Thymus (tissue), 11 donors: Measurements from ENCODE around the gene EPAS1. TPM values are rescaled to one million over a fixed set of nuclear protein-coding genes. Genes with fewer than 3 reads are reported as not detected.

Source experiments
- DNase-seq, 9 donors: peaks; one replicate each; pipeline ENCODE4 v3.0.0-alpha.2; 2013; ENCODE audit warnings: low spot score in 9 of 9, low read depth in 6 of 9, missing footprints in 1 of 9
- H3K27ac ChIP-seq, 2 donors: one replicate each; pipeline ENCODE4 v1.5.1; 2013; ENCODE audit warnings: control low read depth in 1 of 2, low read depth in 1 of 2, low read length in 1 of 2, mild to moderate bottlenecking in 1 of 2, moderate library complexity in 1 of 2
- H3K27me3 ChIP-seq, 2 donors: one replicate each; pipeline ENCODE4 v1.5.1; 2013; ENCODE audit warnings: low read length in 1 of 2; ENCODE audit not compliant: control insufficient read depth in 2 of 2, insufficient read depth in 1 of 2
- H3K36me3 ChIP-seq, 2 donors: one replicate each; pipeline ENCODE4 v1.5.1; 2013; ENCODE audit warnings: low read length in 1 of 2, mild to moderate bottlenecking in 1 of 2, moderate library complexity in 1 of 2; ENCODE audit not compliant: control insufficient read depth in 2 of 2, insufficient read depth in 2 of 2
- H3K4me1 ChIP-seq, 2 donors: one replicate each; pipeline ENCODE4 v1.5.1; 2013; ENCODE audit warnings: low read length in 2 of 2; ENCODE audit not compliant: control insufficient read depth in 2 of 2, insufficient read depth in 2 of 2
- H3K4me3 ChIP-seq, 2 donors: one replicate each; pipeline ENCODE4 v1.5.1; 2013; ENCODE audit warnings: low read length in 2 of 2, control low read depth in 1 of 2, mild to moderate bottlenecking in 1 of 2
- H3K9me3 ChIP-seq, 2 donors: one replicate each; pipeline ENCODE4 v1.5.1; 2013; ENCODE audit warnings: low read length in 1 of 2, mild to moderate bottlenecking in 1 of 2; ENCODE audit not compliant: control insufficient read depth in 2 of 2, insufficient read depth in 1 of 2
- WGBS: extraction: QIAGEN DNeasy Blood & Tissue Kit; methylation state at CpG from one replicate; pipeline ENCODE4 v1.1.7; 2013; 5-methylcytosine and 5-hydroxymethylcytosine counted together
- polyA plus RNA-seq: library from polyadenylated mRNA; stranded (reverse); fragments of 200-250 nt; gene quantifications from one replicate; pipeline ENCODE4 v1.2.3, GENCODE V29; 2013
- total RNA-seq: library from RNA; stranded (reverse); fragments of 120-200 nt; gene quantifications from one replicate; pipeline ENCODE4 v1.2.4, GENCODE V29; 2013
- donor health status: healthy.

Gene EPAS1
- total and polyA plus RNA-seq, 2 donors: 3.1 to 48.9 TPM

- no peaks in the 10 kb centered on the region for H3K27me3 ChIP-seq
- no peaks in the 10 kb centered on the region for H3K36me3 ChIP-seq
- H3K4me1 ChIP-seq: peaks cover 0 to 3% of the 10 kb centered on the region in 2 donors
- H3K9me3 ChIP-seq: no peaks in the 10 kb centered on the region
- no peak for DNase-seq
- H3K4me3 ChIP-seq: no peak overlapping the region
- H3K27ac ChIP-seq: no peak overlapping the region
- WGBS: 92% methylated on average over 14 of the region's 14 CpGs
These were observed 110.7 kb downstream of the EPAS1 start for GRCh38 chr2:46407852-46408455.

- H3K4me3 ChIP-seq: no peak overlapping the region
- no peaks in the 10 kb centered on the region for H3K9me3 ChIP-seq
- peak overlapping the region in 1 of 2 donors; percentile 20 for H3K27ac ChIP-seq
- WGBS: 94% methylated on average over 4 of the region's 4 CpGs
- H3K27me3 ChIP-seq: no peaks in the 10 kb centered on the region
- H3K4me1 ChIP-seq: peaks cover 0 to 3% of the 10 kb centered on the region in 2 donors
- no peak for DNase-seq
- H3K36me3 ChIP-seq: no peaks in the 10 kb centered on the region
These were observed 112.5 kb downstream of the EPAS1 start for GRCh38 chr2:46409756-46410155.

- no peaks in the 10 kb centered on the region for H3K9me3 ChIP-seq
- no peaks in the 10 kb centered on the region for H3K36me3 ChIP-seq
- WGBS: 94% methylated on average over 10 of the region's 10 CpGs
- H3K27ac ChIP-seq: no peak overlapping the region
- no peaks in the 10 kb centered on the region for H3K27me3 ChIP-seq
- H3K4me3 ChIP-seq: no peak overlapping the region
- H3K4me1 ChIP-seq: peaks cover 0 to 3% of the 10 kb centered on the region in 2 donors
- DNase-seq: no peak
These were observed 113.4 kb downstream of the EPAS1 start for GRCh38 chr2:46410273-46411244.

DNA sequence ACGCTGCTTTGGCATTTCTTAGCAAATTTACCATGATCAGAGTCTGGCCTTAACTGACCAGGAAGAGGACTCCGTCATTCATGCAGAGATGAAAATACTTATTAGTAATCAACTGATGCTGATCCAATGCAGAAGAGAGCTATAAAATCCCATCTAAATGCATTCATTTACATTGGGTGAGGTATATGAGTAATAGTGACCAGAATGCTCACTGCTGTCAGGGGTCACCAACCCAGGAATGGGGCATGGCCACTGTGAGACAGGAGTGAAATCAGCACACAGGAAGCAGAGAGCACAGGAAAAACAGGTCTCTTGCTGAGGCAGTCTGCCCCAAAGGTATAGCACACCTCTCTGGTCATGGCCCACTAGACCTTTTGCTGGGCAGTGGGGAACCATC, 114.0 kb downstream of the EPAS1 start:
- no peak for DNase-seq
- no peaks in the 10 kb centered on the region for H3K9me3 ChIP-seq
- 100% methylated on average over 2 of the region's 2 CpGs for WGBS
- no peaks in the 10 kb centered on the region for H3K36me3 ChIP-seq
- no peaks in the 10 kb centered on the region for H3K27me3 ChIP-seq
- no peak overlapping the region for H3K4me3 ChIP-seq
- no peaks in the 10 kb centered on the region for H3K4me1 ChIP-seq
- H3K27ac ChIP-seq: no peak overlapping the region

GRCh38 chr2:46411985-46412384, 114.8 kb downstream of the EPAS1 start:
- H3K27ac ChIP-seq: no peak overlapping the region
- no peak for DNase-seq
- H3K9me3 ChIP-seq: no peaks in the 10 kb centered on the region
- H3K4me1 ChIP-seq: no peaks in the 10 kb centered on the region
- H3K36me3 ChIP-seq: no peaks in the 10 kb centered on the region
- WGBS: 100% methylated on average over 1 of the region's 1 CpG
- no peak overlapping the region for H3K4me3 ChIP-seq
- no peaks in the 10 kb centered on the region for H3K27me3 ChIP-seq

- no peaks in the 10 kb centered on the region for H3K36me3 ChIP-seq
- H3K27me3 ChIP-seq: no peaks in the 10 kb centered on the region
- no peak overlapping the region for H3K27ac ChIP-seq
- WGBS: 89% methylated on average over 2 of the region's 2 CpGs
- H3K4me1 ChIP-seq: no peaks in the 10 kb centered on the region
- DNase-seq: no peak
- H3K9me3 ChIP-seq: no peaks in the 10 kb centered on the region
- no peak overlapping the region for H3K4me3 ChIP-seq
These were observed 115.9 kb downstream of the EPAS1 start for GRCh38 chr2:46413111-46413510.

DNA sequence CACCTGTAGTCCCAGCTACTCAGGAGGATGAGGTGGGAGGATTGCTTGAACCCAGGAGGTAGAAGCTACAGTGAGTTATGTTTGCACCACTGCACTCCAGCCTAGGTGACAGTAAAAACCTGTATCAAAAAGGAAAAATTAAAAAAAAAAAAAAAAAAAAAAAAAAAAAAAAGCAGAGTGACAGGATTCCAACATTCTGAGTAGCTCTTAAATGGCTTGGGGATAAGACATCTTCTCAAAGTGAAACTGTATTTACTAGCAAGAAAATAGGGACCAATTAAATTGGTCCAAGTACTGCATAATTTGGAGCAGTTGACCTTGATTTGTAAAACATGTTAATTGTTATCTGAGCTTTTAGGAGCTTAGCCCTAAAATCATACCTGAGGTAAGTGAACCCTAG, 116.4 kb downstream of the EPAS1 start:
- Histone ChIP-seq H3K27me3 (no peaks in the 10 kb centered on the region), H3K27ac (no peak overlapping the region)

DNA sequence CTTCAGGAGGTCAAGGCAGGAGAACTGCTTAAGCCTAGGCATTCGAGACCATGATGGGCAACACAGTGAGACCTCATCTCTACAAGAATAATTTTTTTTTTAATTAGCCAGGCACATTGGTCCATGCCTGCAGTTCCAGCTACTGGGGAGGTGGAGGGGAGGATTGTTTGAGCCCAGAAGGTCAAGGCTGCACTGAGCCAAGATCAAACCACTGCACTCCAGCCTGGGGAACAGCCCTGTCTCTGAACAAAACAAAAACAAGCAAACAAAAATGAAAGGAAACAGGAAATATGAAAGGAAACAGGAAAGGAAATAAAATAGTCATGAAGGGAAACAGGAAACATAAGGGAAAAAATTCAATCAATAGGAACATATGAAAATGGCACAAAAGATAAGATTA, 117.5 kb downstream of the EPAS1 start:
- H3K9me3 ChIP-seq: peaks cover 0 to 3% of the 10 kb centered on the region in 2 donors
- no peak for DNase-seq
- 91% methylated on average over 1 of the region's 1 CpG for WGBS
- H3K36me3 ChIP-seq: no peaks in the 10 kb centered on the region
- H3K27ac ChIP-seq: no peak overlapping the region
- no peaks in the 10 kb centered on the region for H3K27me3 ChIP-seq
- H3K4me1 ChIP-seq: no peaks in the 10 kb centered on the region
- H3K4me3 ChIP-seq: no peak overlapping the region

More for the DNA sequence above, 116.4 kb downstream of the EPAS1 start:
- DNase-seq: no peak
- Histone ChIP-seq H3K36me3 (no peaks in the 10 kb centered on the region), H3K4me3 (no peak overlapping the region), H3K9me3 (no peaks in the 10 kb centered on the region), H3K4me1 (no peaks in the 10 kb centered on the region)

DNA sequence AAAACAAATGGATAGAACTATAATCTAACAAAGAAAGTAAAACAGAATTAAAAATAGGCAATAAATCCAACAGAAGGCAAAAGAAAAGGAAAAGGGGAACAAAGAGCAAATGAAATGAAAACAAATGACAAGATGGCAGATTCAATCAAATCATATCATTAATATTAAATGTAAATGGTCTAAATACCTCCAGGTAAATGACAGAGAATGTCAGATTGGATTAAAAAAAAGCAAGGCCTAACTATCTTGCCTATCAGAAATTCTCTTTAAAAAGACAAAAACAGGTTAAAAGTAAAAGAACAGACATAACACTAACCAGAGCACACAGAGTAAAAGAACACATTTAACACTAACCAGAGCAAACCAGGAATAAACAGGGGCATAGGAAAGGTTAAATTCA, 119.1 kb downstream of the EPAS1 start:
- Histone ChIP-seq H3K4me1 (no peaks in the 10 kb centered on the region), H3K4me3 (no peak overlapping the region), H3K9me3 (peaks cover 0 to 3% of the 10 kb centered on the region in 2 donors), H3K36me3 (no peaks in the 10 kb centered on the region), H3K27me3 (no peaks in the 10 kb centered on the region), H3K27ac (no peak overlapping the region)
- DNase-seq: no peak
